Hematopoietic multipotent progenitor cell treated with erythropoietin and hydrocortisone succinate and interleukin-3 and kit ligand, for 4 days (in vitro differentiated cells): ENCODE results near the gene CEP164.

Experiments
- DNase-seq: peaks from one replicate; pipeline ENCODE4 v3.0.0-alpha.2; 2015

The CEP164 gene

DNA sequence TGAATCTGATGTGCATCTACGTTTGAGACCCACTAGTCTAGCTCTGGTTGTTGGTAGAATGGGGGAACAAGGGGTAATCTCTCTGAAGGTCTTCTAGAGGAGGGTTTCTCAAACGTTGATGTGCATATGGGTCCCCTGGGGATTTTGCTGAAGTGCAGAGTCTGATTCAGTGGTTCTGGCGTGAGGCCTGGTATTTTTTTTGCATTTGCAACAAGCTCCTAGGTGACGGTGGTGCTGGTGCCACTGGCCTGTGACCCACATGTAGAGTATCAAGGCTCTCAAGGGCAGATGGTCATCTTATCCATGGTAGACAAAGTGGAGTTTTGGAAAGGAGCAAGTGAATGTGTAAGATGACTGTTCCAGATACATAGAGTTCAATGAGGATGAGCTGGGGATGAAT lies 97.1 kb downstream of the CEP164 start:
- DNase-seq, result no peak

- DNase-seq, result no peak
These were observed 98.1 kb downstream of the CEP164 start for GRCh38 chr11:117425679-117426296.

GRCh38 chr11:117426297-117426685 lies 98.6 kb downstream of the CEP164 start:
- DNase-seq, result peak; percentile 69

- DNase-seq, result no peak
These were observed 99.3 kb downstream of the CEP164 start for GRCh38 chr11:117426941-117427340.

DNA sequence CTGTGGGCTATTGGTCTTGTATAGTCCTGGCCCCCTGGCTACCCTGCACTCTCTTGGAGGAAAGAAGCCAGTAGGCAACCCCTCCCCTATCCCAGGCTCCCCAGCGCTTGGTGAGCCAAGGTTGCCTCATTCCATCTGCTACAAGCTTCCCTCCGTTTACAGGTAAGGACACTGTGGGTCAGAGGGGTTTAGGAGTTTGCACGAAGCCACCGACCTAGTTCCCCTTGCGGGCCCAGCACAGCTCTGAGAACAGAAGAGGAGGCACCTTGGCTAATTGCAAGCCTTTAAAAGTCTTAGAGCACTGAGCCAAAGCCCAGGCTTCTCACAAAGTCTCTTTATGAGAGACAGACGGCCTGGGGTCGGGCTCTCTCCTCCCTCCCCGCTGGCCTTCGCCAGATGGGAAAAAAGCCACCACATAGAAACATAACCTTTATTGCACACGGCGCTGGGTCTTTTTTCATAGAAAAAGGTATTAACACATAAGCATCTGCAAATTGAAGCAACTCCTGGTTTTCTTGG lies 99.8 kb downstream of the CEP164 start:
- no peak for DNase-seq

DNA sequence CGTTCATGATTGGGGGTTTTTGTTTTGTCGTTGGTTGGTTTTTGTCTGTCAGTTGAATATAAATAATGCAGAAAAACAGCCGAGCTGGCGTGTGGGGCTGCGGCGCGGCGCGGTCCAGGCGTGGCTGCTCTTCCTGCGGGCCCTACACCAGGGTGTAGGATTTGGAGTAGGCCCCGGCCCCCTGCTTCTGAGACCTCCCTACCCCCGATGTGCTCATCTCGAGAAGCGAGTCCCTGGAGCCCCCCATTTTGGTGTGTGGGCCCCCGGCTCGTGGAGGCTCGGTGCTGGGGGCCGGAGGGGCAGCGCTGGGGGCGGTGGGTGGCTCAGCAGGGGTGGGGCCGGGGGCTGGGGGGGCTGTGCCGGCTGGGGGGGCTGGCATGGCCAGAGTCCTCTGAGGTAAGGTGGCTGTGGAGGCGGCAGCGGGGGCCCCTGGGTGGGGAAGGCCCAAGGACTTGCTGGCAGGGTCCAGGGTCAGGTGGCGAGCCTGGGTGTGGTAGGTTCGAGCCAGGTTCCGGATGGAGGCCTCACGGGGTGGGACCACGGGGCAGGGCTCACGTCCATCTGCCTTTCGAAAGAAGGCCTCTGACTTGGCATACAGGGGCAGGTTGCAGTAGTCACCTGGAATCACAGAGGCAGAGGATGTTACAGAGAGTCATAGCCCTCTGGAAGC lies 100.7 kb downstream of the CEP164 start:
- DNase-seq, result no peak

DNA sequence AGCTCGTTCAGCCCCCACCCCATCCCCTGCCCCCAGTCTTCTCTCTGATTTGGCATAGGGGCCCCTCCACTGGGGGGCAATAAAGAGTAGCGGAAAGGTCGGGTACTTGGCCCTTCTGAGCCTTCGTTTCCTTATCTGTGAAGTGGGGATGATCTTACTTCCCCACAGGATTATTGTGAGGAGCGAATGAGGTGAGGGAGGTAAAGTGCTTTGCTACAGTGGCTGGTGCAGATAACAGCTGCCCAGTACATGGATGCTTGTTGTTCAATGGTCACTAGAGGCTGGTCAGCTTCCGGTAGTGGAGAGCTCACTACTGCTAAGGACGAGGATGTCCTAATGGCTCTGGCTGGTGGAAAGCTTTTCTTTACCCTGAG lies 101.2 kb downstream of the CEP164 start:
- no peak for DNase-seq

GRCh38 chr11:117430293-117430955 lies 102.8 kb downstream of the CEP164 start:
- no peak for DNase-seq

DNA sequence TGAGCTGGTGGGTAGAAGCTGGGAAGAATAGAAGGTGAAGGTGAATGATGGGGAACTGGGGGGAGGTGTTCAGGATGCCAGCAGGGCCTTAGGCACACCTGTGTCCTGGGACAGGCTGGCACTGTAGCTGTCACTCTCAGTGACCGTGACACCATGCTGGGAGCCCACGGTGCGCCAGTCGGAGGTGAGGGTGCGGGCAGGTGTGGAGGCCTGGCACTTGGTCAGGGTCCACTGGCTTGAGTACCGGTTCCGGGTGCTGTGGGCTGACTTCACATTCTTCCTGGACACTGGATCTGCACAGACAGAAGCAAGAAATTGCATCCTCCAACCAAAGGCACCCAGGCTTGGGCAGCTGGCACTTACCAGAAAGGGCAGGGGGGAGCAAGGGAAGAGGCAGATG lies 103.8 kb downstream of the CEP164 start:
- DNase-seq, result no peak

GRCh38 chr11:117433717-117434116 lies 106.1 kb downstream of the CEP164 start:
- DNase-seq, result no peak

DNA sequence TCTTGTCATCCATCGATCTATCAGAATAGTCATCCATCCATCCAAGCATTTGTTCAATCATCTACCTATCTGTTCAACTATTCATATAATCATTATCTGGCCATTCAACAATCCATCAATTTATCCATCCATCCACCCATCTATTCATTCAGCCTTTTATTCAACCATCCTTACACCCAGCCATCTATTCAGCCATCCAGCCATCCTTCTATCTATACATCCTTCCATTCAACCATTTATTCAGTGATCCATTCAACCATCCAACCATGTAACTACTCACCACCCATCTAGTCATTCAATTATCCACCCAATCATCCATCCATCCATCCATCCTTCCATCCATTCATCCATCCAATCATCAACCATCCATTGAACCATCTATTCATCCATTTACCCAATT lies 106.8 kb downstream of the CEP164 start:
- DNase-seq, result no peak

DNA sequence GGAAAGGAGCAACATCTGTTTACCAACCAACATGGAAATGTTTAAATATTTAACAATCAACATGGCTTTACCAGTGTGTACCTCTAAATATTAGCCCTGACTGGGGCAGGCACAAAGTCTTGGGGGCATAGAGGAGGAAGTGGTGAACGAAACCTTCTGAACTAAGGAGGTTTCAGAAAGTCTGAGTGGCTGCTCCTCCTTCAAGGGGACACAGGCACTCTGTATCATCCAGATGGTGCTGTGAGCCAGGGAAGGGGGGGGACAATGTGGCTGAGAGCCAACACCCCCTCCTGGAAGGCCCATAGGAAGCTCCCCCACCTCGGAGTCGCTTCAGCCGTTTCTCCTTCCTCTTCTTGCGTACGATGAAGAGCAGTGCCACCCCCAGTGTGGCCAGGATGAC lies 107.7 kb downstream of the CEP164 start:
- DNase-seq, result peak; percentile 13

DNA sequence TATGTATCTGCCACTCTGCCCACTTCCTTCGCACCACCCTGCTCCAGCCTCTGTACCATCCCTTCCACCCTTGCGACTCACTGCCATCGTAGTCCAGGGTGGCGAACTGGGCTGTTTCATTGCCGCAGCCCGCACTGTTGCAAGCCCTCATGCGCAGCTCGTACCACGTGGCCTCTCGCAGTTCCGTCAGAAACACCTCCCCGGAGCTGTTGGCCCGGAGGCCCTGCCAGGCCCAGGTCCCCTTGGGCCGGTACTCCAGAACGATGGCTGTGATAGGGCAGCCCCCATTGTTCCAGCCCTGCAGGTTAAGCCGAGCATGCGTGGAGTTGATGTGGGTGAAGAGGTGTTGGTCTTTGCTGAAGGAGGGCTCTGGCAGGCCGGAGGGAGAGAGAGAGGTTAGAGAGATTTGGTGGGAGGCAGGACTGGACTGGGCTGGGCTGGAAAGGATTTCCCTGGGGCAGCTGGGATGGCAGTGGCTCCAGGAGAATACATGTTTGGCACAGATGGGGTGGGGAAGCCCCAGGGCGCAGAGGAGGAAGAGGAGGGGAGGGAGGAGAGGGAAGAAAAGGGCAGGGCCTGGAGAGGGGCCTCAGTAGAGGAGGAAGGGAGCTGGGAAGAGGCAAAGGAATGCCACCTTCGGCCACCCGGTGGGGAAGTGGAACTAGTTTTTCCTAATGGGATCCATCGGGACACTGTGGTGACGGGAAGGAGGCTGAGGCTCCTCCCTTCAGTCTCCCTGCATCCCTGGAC lies 109.6 kb downstream of the CEP164 start:
- DNase-seq, result no peak

GRCh38 chr11:117437791-117438130 lies 110.1 kb downstream of the CEP164 start:
- DNase-seq, result no peak

- DNase-seq, result no peak
These were observed 110.8 kb downstream of the CEP164 start for GRCh38 chr11:117438371-117439000.

DNA sequence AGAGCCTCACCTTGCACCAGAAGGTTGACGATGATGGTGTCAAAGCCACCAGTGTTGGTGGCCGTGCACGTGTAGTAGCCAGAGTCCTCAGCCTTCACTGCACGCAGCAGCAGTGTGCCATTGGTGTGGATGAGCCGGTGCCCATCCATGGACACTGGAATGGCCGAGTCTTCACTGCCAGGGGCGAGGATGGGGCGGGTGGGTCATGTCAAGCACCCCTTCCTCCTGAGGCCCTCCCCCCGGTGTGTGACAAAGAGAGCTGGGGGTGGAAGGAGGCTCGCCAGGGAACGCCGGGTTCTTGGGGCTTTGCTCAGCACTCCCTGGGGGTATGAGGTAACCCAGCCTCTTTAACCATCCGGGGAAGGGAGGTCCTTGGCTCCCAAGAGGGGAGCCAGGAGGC lies 111.6 kb downstream of the CEP164 start:
- no peak for DNase-seq

DNA sequence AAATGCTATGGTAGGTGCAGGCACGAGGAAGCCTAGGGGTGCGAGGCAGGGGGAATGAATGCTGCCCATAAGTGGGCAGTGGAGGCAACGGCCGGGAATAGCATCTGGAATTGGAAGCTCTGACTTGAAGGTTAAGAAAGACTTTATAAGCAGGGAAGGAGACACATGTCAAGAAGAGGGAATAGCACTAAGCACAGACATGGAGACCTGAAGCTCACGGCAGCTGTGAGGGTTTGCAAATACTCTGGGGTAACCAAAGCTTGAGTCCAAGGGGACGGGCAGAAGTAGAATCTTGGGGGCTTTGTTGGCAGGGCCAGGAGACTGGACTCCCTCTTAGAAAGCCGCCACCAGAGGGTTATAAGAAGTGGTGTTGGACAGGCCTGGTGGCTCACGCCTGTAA lies 112.6 kb downstream of the CEP164 start:
- no peak for DNase-seq

DNA sequence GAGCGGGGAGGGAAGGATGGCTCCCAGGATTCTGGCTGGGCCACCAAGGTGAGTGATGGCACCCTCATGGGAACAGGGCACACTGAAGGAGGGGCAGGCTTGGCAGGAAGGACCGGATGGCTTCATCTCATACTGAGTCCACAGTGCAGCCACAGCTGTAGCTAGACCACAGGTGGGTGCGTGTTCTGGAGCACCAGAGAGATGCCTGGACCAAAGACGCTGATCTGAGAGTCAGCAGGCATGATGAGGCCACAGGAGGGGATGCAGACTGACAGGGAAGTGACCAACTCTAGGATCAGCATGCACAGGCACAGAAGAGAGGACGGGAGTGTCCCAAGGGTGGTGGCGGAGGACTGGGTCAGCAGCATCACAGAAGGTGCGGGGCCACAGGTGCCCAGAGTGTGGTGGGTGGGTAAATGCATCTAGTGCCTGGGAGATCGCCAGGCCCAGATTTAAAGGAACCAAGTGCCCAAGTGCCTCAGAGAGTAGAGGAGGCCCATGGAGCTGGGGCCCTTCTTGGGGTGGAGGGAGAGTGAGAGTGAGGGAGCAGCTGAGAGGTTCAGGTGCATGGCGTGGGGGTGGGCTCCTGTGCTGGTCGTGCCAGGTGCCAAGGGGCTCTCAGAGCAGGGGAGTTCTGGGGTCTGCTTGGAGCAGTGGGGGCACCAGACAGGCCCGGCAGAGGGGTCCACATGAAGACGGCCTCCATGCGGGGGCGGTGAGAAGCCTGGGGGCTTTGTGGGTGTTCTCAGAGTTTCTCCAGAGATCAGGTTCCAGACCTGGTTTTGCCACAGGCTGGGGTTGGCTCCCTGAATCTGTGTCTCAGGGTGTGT lies 113.7 kb downstream of the CEP164 start:
- DNase-seq, result no peak

DNA sequence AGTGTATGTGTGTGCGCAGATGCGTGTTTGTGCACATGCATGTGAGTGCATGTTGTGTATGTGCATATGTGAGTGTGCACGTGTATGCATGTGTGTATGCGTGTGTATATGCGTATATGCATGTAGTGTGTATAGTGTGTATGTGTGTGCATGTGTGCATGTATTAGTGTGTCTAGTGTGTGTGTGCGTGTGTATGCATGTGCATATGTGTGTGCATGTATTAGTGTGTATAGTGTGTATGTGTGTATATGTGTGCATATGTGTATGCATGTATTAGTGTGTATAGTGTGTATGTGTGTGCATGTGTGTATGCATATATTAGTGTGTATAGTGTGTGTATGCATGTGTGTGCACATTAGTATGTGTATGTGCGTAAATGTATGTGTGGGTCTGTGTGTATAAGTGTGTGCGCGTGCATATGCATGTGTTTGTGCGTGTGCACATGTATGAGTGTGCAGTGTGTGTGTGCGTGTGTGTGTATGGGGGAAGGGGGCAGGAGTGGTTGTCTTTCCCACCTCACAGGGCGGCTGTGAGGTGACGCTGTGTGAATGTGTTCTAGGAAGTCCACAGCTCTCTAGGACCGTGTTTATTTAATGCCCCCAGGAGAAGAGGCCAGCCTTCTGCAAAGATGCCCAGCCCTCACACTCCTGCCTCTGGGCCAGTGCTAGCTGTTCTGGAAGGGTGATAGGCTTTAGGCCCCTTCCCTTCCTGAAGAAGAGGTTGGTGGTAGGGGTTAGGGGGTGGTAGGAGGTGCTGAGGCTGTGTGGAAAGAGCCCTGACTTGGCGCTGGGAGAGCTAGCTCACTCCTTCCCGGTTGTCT lies 114.6 kb downstream of the CEP164 start:
- DNase-seq, result no peak

GRCh38 chr11:117442869-117443239 lies 115.2 kb downstream of the CEP164 start:
- no peak for DNase-seq
